HuH-7 (cell line): ENCODE results near the gene UBR4.
"Not testable (repeated sequence)": the region's sequence is repeated elsewhere in the genome, so short reads cannot be mapped to it uniquely, and the experiment has no call there.

Experiments used
- DNase-seq: peaks from one replicate; pipeline ENCODE4 v3.0.0; 2011; ENCODE audit warnings: low spot score

The UBR4 gene

GRCh38 chr1:19220080-19220846 is 10.2 kb upstream of the UBR4 start:
- DNase-seq: no peak

- DNase-seq: no peak
Measured at GRCh38 chr1:19219451-19219850, 9.4 kb upstream of the UBR4 start.

GRCh38 chr1:19216585-19216984 is 6.5 kb upstream of the UBR4 start:
- DNase-seq: not testable (repeated sequence)

- DNase-seq: no peak
Measured at GRCh38 chr1:19213580-19213979, 3.5 kb upstream of the UBR4 start.

- no peak for DNase-seq
Measured at GRCh38 chr1:19212167-19212566, 2.1 kb upstream of the UBR4 start.

- no peak for DNase-seq
Measured at GRCh38 chr1:19210772-19211549, 895 bp upstream of the UBR4 start.

GRCh38 chr1:19209439-19209989 is 552 bp downstream of the UBR4 start:
- peak; percentile 15 for DNase-seq

GRCh38 chr1:19208710-19209438 is 1.2 kb downstream of the UBR4 start:
- DNase-seq: no peak

GRCh38 chr1:19206947-19207346 is 3.1 kb downstream of the UBR4 start:
- DNase-seq: no peak

- DNase-seq: no peak
Measured at GRCh38 chr1:19205845-19206244, 4.2 kb downstream of the UBR4 start.

- no peak for DNase-seq
Measured at GRCh38 chr1:19205403-19205802, 4.7 kb downstream of the UBR4 start.

GRCh38 chr1:19204446-19205266 is 5.4 kb downstream of the UBR4 start:
- DNase-seq: no peak

- no peak for DNase-seq
Measured at GRCh38 chr1:19203440-19203839, 6.6 kb downstream of the UBR4 start.

- DNase-seq: peak; percentile 21
Measured at GRCh38 chr1:19202396-19202795, 7.7 kb downstream of the UBR4 start.

GRCh38 chr1:19199969-19200604 is 10.0 kb downstream of the UBR4 start:
- no peak for DNase-seq

- DNase-seq: no peak
Measured at GRCh38 chr1:19199329-19199968, 10.6 kb downstream of the UBR4 start.

GRCh38 chr1:19198820-19199219 is 11.2 kb downstream of the UBR4 start:
- DNase-seq: no peak

GRCh38 chr1:19197845-19198244 is 12.2 kb downstream of the UBR4 start:
- no peak for DNase-seq

GRCh38 chr1:19196331-19196730 is 13.7 kb downstream of the UBR4 start:
- DNase-seq: no peak

- no peak for DNase-seq
Measured at GRCh38 chr1:19193004-19193403, 17.1 kb downstream of the UBR4 start.

GRCh38 chr1:19191811-19192210 is 18.3 kb downstream of the UBR4 start:
- no peak for DNase-seq
